Psoas muscle (tissue), 8 donors: ENCODE data around the gene NR5A2. TPM values are rescaled to one million over a fixed set of nuclear protein-coding genes. Genes with fewer than 3 reads are reported as not detected.
A peak's percentile ranks its signal among the peaks of the same experiment; 100 is the strongest.

Experiments
- ATAC-seq, 4 donors: fragments of 200-7000 bp; cut with Tn5 transposase; one replicate each; pipeline ENCODE4 v1.9.1; 2020; ENCODE audit warnings: moderate library complexity in 3 of 4, mild to moderate bottlenecking in 2 of 4
- DNase-seq, 2 donors: peaks; one replicate each; pipeline ENCODE4 v3.0.0-alpha.2; 2020
- H3K27ac ChIP-seq: fragments of 200-600 bp; one replicate; pipeline ENCODE4 v1.8.0; 2022
- H3K27me3 ChIP-seq, 3 donors: fragments of 200-600 bp in 1 of 3; one replicate each; pipeline versions ENCODE4 v1.6.1 to v1.8.0; 2013 to 2022; ENCODE audit warnings: low read length in 2 of 3, mild to moderate bottlenecking in 2 of 3, moderate library complexity in 1 of 3; ENCODE audit not compliant: insufficient read depth in 3 of 3
- H3K36me3 ChIP-seq, 2 donors: fragments of 200-600 bp in 1 of 2; one replicate each; pipeline versions ENCODE4 v1.6.1 to v1.8.0; 2013 to 2022; ENCODE audit warnings: low read depth in 1 of 2, mild to moderate bottlenecking in 1 of 2, moderate library complexity in 1 of 2; ENCODE audit not compliant: insufficient read depth in 1 of 2
- H3K4me1 ChIP-seq: fragments of 200-600 bp; one replicate; pipeline ENCODE4 v1.8.0; 2022
- H3K4me3 ChIP-seq: fragments of 200-600 bp; one replicate; pipeline ENCODE4 v1.8.0; 2022; ENCODE audit warnings: mild to moderate bottlenecking
- H3K9me3 ChIP-seq: fragments of 200-600 bp; one replicate; pipeline ENCODE4 v1.8.0; 2022
- CTCF ChIP-seq: fragments of 200-600 bp; IDR thresholded peaks from one replicate; pipeline ENCODE4 v1.8.0; 2022; ENCODE audit warnings: antibody characterized with exemption
- WGBS, 3 donors: extraction: QIAGEN DNeasy Blood & Tissue Kit; methylation state at CpG; one replicate each; pipeline versions ENCODE4 v1.1.6 to v1.1.7; 2013; 5-methylcytosine and 5-hydroxymethylcytosine counted together
- intact Hi-C, 2 donors: fragments of 100-400 bp; cut with DNase I; formaldehyde crosslinking; loops; one replicate each; pipeline versions ENCODE4 v1.11.0 to v1.14.2; 2022
- polyA plus RNA-seq, 3 donors: library from polyadenylated mRNA; stranded (reverse); fragments of 200-250 nt; gene quantifications; one replicate each; pipeline ENCODE4 v1.2.3, GENCODE V29; 2013
- total RNA-seq, 4 donors: library from RNA; stranded (reverse); fragmentation: NEBNext Ultra II Directional in 2 of 4; extraction: Animal tissue kit (Norgen Biotek cat#: 25700) in 2 of 4; gene quantifications; one replicate each; pipeline versions ENCODE4 v1.2.1 to v1.2.4, GENCODE V29; 2021 to 2023
- donor health status: healthy with polysubstance abuse.
- donor health status: DM: no; HTN: no; CAD: no; lungs with moderate emphysema.
- donor health status: Bipolar disorder and iron deficiency.
- donor health status: healthy.
- donor health status: DM: yes; HTN: yes; CAD: no.
- donor health status: DM: no; HTN: no; CAD: no.
- donor health status: DM: no; HTN: no; CAD: no.
- donor health status: DM: yes; HTN: yes; CAD: no.

NR5A2 gene
- total and polyA plus RNA-seq, 7 donors: 0.27 to 1.2 (median 0.60) TPM

- H3K4me3 ChIP-seq: no peak overlapping the region
- ATAC-seq: peak in 1 of 4 donors; percentile 46
These were observed 48.5 kb downstream of the NR5A2 start for GRCh38 chr1:200075938-200076546.

GRCh38 chr1:200079232-200079940 lies 51.9 kb downstream of the NR5A2 start:
- 27 to 33% (median 29%) methylated on average over 8 of the region's 8 CpGs for WGBS, 3 donors
- DNase-seq: no peak
- no peak overlapping the region for H3K27ac ChIP-seq
- H3K4me3 ChIP-seq: no peak overlapping the region
- ATAC-seq: no peak
- intact Hi-C loops: no loop called here
- H3K36me3 ChIP-seq: no peaks in the 10 kb centered on the region
- H3K9me3 ChIP-seq: no peaks in the 10 kb centered on the region
- no peak for TF ChIP-seq CTCF
- H3K27me3 ChIP-seq: no peaks in the 10 kb centered on the region
- H3K4me1 ChIP-seq: peaks cover 22% of the 10 kb centered on the region

More at GRCh38 chr1:200075938-200076546, 48.5 kb downstream of the NR5A2 start:
- Histone ChIP-seq H3K4me1 (peaks cover 11% of the 10 kb centered on the region), H3K9me3 (no peaks in the 10 kb centered on the region), H3K27ac (no peak overlapping the region), H3K27me3 (no peaks in the 10 kb centered on the region), H3K36me3 (no peaks in the 10 kb centered on the region)
- 18 to 19% (median 18%) methylated on average over 9 of the region's 9 CpGs for WGBS, 3 donors
- no peak for DNase-seq
- no peak for TF ChIP-seq CTCF
- intact Hi-C loops: loop anchor here in 1 of 2 donors (1.0 kb wide), 1 partner anchor 34 kb away; no protein-coding TSS in a partner anchor

- Histone ChIP-seq H3K4me3 (no peak overlapping the region), H3K9me3 (no peaks in the 10 kb centered on the region), H3K27me3 (no peaks in the 10 kb centered on the region), H3K27ac (no peak overlapping the region), H3K36me3 (no peaks in the 10 kb centered on the region), H3K4me1 (peaks cover 22% of the 10 kb centered on the region)
- intact Hi-C loops: no loop called here
- DNase-seq: no peak
- ATAC-seq: no peak
- TF ChIP-seq CTCF: no peak
- WGBS, 3 donors: 25 to 33% (median 26%) methylated on average over 5 of the region's 5 CpGs
These were observed 53.9 kb downstream of the NR5A2 start for GRCh38 chr1:200081151-200081968.

GRCh38 chr1:200081969-200082245 lies 54.4 kb downstream of the NR5A2 start:
- Histone ChIP-seq H3K36me3 (no peaks in the 10 kb centered on the region), H3K27me3 (no peaks in the 10 kb centered on the region), H3K27ac (no peak overlapping the region), H3K4me3 (no peak overlapping the region), H3K9me3 (no peaks in the 10 kb centered on the region), H3K4me1 (peaks cover 22% of the 10 kb centered on the region)
- intact Hi-C loops: no loop called here
- ATAC-seq: no peak
- no peak for DNase-seq
- no peak for TF ChIP-seq CTCF
- 27 to 45% (median 29%) methylated on average over 3 of the region's 3 CpGs for WGBS, 3 donors
